ENCODE results near the gene PPARGC1A.

Gene PPARGC1A

GRCh38 chr4:23878912-23879732, 10.7 kb downstream of the PPARGC1A start:
- DNase-seq = peak; percentile 68

- DNase-seq = peak; percentile 49
These were observed 11.5 kb downstream of the PPARGC1A start for GRCh38 chr4:23878246-23878891.

DNA sequence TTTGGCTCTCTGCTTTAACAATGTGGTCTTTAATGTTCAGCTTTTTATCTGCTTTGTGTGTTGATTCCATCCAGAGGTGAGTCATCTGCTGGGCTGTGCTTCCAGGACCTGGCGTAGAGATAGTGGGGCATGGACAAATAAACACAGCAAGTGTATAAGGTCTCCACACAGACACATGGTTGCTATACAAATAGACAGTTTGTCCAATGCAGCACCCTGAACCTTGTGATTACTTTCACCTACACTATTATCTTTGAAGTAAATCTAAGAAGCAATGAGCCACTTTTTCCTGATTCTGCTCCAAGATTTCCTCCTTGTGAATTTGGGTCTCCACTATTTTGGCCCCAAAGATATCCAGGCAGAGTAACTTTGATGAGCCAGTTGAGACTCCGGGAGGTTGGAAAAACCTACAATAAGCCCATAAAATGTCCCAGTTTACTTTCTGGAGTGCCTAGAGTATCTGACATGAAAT, 12.1 kb downstream of the PPARGC1A start:
- peak; percentile 30 for DNase-seq

DNA sequence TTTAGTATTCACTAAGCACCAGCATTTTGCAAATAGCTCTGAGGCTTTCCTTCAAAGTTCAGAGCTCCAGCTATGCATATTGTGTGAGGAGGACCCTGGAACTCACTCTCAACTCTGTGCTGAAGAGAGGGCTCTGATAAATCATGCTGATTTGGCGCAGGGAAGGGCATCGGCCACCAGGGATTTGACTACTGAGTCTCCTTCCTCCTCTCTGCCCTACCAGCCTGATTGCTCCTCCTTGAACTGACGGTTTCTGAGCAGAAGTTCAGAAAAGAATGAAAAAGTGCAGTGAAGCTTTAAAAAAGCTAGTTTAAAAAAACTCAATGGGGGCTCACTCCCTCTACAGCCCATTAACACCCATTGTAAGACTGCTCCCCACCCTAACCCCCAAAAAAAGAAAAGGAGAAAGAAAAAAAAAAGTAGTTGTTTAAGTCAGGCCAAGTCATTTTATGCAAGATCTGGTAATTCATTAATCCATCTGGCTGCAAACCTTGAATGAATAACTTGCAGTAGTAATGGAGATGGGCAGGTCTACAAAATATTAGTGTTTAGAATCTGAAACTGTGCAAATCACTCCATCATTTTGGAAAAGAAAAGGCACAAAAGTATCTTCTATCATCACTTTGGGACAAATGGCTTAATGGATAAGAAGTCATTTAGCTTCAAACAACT, 13.3 kb downstream of the PPARGC1A start:
- DNase-seq = no peak

- DNase-seq = no peak
These were observed 14.5 kb downstream of the PPARGC1A start for GRCh38 chr4:23875317-23875716.

DNA sequence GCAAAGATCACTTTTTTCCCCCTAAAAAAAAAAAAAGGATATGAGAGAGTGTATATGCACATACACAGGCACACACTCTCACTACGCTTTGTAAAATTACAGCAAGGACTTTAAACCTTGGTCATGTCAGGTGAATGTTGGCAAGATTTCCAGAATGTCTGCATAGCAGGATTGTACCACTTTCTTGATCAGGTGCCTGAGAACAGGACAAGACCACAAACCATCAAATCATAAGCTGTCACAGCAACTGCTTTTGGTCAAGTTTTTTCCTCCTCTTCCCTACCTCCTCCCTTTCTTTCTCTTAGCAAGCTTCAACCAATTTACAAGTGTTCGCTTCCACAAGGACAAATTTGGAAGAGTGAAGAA, 15.3 kb downstream of the PPARGC1A start:
- no peak for DNase-seq

- no peak for DNase-seq
These were observed 15.9 kb downstream of the PPARGC1A start for GRCh38 chr4:23873717-23874535.

- DNase-seq = no peak
These were observed 18.4 kb downstream of the PPARGC1A start for GRCh38 chr4:23871426-23871825.

GRCh38 chr4:23866450-23867075, 23.3 kb downstream of the PPARGC1A start:
- no peak for DNase-seq

DNA sequence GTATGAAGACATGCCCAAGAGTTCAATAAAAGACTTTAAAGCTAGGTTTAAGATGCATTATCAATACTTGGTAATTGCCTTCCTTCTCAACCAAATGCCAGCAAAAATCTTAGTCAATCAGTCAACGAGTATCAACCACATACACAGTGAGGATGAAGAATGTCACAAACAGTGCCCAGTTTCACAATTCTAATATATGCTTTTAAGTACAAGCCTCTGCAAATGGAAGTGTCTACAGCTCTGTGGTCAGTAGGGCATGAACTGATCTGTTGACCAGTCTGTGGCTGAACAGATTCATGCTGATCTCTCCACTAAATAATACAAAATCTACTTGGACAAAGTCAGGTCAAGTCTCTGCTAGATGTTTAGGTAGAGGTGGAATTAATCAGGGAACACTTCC, 27.9 kb downstream of the PPARGC1A start:
- DNase-seq = no peak

DNA sequence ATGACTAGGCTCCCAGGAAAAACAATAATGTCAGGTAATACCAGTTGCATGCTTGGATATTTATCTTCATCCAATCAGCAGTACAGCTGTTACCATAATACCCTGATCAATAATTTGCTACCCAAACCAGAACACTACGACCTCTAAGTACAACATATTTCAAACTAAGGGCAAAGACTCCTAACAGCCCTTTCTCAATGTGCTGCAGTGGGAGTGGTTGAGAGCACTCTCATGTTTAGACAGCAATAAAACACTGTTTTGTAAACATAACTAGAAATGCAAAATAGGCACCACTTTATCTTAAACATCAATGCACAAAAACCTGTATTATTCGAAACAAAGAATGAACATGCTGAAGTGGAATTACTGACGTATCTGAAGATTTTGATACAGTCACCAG, 28.9 kb downstream of the PPARGC1A start:
- DNase-seq = no peak

DNA sequence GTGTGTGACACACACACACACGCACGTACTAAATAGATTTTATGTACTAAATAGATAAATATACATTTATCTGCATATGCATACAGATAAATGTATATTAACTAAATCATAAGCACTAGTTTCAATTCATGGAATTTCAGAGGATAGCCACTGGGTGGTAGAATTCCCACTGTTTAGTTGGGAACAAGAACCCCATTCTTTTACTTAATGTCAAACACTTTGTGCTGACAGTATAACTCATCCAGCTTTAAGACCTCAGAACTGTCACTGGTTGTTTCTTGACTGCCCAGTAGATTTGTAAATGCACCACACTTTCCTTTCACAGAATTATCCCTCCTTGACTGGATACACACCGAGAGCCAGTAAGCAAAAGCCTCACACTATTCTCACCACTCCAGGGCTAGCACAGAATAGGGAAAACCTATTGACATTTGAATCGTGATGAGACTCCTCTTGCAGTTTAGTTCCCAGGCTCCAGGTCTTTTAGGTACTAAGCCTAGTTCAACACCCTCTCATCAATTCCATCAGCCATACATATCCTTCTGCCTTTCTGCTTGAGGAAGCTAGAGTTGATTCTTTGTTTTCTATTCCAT, 32.4 kb downstream of the PPARGC1A start:
- peak; percentile 17 for DNase-seq

GRCh38 chr4:23856630-23857029, 33.2 kb downstream of the PPARGC1A start:
- DNase-seq = no peak

GRCh38 chr4:23855912-23856605, 33.8 kb downstream of the PPARGC1A start:
- peak; percentile 63 for DNase-seq

DNA sequence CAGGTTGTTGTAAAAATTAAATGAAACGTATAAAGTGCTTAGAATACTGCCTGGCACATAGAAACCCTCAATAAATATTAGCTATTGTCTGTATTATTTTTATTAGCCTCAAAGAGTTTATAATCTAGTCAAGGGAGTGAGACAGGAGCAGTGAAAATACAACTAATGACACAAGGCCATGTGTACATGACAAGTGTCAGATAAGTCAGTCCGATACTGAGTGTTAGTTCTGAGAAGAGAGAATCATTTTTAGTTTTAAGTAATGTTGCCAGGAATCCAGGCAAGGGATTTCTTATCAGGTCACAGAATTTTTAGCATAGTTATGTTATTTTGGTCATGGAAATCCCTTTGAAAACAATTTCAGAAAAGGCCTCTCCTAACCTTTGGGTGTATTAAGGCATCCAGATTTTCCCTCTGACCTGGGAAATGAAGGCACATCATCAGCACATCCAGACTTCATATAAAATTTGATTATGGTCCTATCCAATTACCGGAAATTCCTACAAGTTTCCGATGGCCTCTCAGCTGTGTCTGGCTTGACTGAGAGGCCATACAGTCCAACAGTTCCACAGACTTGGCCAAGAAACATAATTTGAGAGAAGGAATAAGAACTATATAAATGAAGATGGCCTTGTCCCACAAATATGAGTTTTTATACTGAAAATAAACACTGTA, 35.7 kb downstream of the PPARGC1A start:
- DNase-seq = no peak

- DNase-seq = no peak
These were observed 38.4 kb downstream of the PPARGC1A start for GRCh38 chr4:23851464-23851863.

- DNase-seq = no peak
These were observed 42.7 kb downstream of the PPARGC1A start for GRCh38 chr4:23847158-23847557.

DNA sequence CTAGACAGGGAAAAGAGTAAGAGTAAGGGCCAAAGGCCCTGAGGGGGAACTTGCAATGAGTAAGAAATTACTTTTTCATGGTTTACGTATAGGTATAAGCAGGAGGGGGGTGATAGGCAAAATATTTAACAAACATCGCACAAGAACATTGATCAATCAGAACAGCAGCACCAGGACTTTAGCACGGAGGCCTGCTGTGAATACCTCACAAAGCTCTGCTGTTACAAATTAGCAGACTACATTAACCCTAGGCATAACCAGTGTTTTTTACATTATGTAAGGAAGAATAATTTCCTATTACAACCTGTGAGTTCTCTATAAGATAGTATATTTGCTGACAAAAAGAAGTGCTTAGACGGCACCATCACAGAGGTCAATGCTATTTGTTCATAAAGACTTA, 44.9 kb downstream of the PPARGC1A start:
- no peak for DNase-seq

DNA sequence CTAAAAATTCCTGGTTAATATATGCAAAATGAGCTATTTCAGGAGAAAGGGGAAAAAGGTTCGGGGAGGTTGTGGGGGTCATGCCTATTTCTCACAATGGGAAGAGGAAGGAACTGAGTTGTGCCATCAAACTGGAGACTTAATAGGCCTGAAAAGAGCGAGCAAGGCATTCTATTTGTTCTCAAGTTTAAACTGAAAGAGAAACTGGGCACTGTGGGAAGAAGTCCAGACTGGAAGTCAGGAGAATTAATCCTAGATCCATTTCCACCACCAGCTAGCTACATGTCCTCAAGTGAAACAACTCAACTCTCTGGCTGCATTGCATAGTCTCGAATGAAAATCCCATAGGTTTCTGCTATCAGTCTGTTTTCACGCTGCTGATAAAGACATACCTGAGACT, 50.6 kb downstream of the PPARGC1A start:
- DNase-seq = no peak

DNA sequence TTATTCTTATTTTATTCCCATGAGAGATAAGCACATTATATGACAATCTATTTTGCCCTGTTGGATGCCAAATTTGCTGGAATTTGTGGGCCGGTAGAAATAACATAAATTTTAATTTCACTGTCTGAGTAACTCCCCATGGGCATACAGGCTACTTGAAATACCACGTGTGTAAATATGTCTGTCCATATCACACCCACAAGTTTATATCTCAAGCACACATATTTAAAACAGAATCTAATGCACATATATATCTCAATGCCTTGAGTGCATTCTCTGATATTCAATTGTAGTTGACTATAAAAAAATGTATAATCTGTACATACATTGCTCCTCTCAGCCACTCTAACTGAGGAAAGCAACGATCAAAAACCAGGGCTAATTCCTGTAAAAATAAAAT, 51.2 kb downstream of the PPARGC1A start:
- no peak for DNase-seq

GRCh38 chr4:23838131-23838530, 51.7 kb downstream of the PPARGC1A start:
- DNase-seq = no peak
